ENCODE data around the gene SH3PXD2A.
"Not testable (repeated sequence)": the region's sequence is repeated elsewhere in the genome, so short reads cannot be mapped to it uniquely, and the experiment has no call there.

The SH3PXD2A gene

DNA sequence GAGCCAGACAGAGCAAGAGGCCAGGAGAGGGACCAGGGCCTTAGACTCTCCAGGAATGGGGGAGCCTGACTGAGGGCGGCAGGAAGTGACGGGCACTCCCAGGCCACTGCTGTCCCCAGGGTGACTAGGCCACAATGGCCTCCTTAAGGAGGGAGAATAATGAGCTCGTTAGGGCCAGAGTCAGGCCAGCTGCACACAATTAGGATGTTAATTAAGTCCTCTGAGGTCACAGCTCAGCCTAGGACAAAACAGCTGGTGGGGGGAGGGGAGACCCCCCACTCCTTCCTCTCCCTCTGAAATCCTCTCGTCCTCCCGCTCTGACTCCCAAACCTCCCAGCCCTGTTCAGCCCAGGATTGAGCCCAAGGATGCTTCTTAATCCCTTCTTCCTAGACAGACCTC lies 218.9 kb downstream of the SH3PXD2A start:
- no peak for DNase-seq

DNA sequence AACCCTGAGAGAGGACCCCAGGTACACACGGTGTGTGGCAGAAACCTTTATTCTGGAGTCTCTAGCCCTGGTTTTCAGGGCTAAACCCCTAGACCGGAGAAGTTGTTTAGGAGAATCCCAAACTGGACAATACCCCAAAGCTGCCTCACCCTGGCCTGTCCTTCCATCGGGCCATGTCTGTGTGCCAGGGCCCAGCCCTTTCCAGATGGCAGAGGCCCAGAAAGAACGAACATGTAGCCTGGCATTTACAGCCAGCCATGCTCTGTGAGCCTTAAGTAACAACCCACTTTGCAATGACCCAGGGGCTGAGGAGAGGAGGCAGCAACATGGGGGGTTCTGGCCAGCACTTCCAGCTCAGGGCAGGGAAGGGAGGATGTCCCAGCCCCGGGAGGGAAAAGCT lies 219.8 kb downstream of the SH3PXD2A start:
- no peak for DNase-seq

DNA sequence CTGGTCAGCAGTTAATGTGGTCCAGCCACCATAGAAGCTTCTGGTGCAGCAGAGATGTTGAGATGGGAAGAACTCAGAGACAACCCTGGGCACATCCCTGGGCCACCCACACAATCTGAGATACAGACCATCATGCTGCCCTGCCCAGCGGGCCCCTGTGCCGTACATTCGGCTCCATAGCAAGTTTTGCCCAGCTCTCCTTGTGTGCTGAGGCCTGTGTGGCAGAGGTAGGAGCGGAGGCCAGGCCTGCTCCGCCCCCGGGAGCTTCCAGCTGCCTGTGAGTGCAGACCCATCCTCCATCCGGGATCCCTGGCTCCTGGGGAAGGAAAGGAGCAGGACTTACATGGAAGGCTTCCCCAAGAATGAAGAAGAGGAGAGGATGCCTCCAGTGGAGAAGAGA lies 221.5 kb downstream of the SH3PXD2A start:
- no peak for DNase-seq

DNA sequence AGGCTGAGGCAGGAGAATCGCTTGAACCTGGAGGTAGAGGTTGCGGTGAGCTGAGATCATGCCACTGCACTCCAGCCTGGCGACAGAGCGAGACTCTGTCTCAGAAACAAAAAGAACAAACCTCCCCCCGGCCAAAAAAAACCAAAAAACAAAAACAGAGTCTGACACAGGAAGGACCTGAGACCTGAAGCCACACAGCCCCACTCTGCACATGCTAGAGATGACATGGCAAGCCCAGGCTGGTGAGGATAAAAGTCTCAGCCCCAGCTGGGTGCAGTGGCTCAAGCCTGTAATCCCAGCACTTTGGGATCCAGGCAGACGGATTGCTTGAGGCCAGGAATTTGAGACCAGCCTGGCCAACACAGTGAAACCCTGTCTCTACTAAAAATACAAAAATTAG lies 222.5 kb downstream of the SH3PXD2A start:
- DNase-seq = not testable (repeated sequence)

DNA sequence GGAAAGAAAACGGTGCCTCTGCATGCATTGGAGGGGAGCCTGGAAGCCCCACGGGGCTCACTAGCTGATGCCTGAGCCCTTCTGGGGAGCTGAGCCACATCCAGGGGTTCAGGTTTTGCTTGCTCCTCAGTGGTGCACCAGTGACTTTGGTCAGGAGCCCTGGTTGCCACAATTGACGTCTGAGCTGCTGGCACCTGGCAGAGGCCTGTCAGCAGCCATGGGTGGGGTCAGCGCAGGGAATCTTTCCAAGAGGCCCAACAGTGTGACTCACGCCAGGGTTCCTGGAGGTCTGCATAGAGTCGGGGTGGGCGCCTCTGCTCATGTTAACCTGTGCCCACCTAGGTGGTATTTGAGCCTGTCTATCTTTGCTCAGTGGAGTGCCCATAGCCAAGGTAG lies 223.1 kb downstream of the SH3PXD2A start:
- no peak for DNase-seq

DNA sequence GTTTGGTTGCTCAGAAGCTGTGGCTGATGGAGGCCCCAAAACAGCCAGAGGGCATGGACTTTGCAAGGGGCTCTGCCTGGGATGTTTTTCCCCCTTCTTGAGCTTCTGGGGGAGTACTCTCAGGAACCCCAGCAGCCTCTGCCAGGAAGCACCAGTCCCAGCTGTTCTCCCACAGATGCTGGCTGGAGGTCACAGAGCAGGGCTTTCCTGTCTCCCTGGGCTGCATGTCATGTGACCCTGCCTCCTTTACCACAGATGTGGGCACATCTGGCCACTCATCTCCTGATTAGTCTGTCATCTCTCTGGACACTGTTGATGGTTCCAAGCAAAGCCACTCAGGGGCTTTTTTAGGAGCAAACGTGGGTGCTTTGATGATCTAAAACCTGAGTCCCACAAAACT lies 225.2 kb downstream of the SH3PXD2A start:
- no peak for DNase-seq

DNA sequence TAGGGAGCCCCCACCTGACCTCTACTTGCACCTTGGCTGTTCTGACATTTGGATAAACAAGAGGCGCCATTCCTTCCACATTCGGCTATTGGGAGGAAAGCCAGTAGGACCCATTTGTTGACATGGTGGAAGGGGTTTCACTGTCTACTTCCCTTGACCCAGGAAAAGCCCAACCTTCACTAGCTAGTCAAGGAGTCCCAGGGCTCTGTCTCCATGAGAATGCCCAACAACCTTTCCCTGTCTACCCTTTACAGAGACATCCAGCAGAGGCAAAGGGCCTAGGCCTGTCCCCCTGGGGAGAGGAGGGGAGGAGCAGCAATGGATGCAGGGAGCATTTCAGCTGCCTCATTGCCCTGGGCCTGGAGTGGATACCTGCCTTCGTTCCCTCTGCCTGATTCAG lies 225.8 kb downstream of the SH3PXD2A start:
- no peak for DNase-seq

DNA sequence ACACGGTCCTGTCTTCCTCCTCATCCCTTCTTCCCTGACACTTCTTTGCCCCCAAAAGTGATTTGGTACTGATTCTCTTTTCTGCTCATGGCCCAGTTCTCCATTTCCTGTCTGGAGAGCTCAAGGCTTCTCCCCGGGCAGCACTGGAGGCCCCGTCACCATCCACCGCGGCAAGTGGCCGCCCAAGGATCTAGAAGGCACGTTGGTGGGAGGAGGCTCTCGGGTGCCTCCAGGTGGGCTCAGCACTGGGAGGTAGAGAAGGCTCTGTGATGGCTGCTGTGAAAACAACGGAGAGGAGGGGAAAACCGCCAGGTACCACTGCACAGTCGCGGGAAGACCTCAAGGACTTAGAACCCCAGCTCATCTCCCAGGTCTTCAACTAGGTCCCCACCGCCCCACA lies 227.5 kb downstream of the SH3PXD2A start:
- no peak for DNase-seq

DNA sequence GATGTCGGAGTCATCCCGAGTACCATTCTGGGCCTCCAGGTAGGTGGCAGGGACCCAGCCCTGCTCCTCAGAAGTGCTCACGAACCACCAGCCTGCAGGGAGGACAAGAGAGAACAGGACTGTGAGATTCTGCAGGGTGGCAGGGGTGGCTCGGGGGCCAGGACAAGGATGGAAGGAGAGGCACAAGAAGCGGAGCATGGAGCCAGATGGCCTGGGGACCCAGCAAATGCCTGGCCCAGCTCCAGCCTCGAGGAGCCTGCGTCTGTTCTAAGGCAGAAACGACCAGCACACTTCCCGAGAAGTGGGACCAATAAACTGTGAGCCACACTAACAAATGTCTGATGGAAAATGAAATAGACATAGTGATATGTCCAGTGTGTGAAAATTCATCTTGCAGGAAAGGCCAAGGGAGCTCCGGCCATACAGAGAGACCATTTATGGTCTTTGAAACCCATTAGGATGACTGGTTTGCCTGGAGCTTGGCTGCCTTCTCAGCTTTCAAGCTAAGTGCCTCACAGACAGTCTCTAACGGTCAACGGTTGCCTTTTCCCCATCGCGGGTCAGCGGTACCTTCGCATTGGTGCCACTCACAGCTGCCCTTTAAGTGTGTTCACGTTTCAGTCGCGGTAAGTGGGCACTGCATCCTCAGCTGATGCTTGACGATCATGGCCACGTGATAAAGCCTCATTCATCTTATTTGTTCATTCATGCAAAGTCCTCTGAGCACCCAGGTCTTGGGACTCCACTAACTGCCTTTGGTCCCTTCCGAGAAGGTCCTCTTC lies 228.1 kb downstream of the SH3PXD2A start:
- DNase-seq = no peak

DNA sequence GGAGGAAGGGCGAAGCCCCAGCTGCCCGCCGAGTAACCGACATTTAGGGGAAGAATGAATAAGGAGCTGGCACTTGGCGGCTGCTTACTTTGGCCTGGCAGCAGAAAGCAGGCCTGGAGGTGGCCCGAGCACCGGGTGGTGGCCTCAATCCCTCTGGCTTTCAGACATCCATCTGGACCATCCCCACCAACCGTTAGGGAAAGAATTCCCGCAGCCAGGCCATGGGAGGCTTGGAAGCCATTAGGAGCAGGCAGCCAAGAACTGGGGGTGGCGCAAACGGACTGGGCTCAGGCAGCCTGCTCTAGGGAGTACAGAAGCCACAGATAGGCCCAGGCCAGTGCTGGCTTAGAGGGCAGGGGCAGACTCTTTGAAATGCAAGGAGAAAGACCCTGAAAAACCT lies 229.2 kb downstream of the SH3PXD2A start:
- DNase-seq = no peak

DNA sequence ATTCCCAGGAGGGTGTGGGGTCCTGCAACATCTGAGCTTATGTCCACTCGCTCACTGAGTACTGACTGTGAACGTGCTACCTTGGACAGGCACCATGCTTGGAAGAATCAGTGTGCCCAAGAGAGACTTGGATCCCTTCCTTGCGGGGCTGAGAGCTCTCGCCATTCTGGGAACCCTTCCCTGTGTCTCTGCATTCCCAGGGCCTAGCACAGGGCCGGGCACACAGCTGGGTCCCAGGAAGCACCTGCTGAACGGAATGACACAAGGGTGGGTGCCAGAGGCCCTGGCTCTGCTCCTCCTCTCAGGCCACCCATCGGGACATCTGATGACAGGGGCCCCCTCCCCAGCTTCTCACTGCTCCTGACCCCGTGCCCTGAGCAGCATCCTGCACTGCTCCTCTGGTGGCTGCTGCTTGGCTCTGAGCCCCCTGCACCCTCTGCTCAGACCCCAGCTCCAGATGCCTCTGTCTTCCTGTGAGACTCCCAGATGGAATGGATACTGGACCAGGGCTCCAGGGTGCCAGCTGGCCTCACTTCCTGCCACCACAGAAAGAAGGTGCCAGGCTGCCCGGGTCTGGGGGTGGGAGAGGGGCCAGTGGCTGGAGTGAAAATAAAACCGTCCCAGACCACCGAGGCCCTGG lies 232.3 kb downstream of the SH3PXD2A start:
- no peak for DNase-seq

DNA sequence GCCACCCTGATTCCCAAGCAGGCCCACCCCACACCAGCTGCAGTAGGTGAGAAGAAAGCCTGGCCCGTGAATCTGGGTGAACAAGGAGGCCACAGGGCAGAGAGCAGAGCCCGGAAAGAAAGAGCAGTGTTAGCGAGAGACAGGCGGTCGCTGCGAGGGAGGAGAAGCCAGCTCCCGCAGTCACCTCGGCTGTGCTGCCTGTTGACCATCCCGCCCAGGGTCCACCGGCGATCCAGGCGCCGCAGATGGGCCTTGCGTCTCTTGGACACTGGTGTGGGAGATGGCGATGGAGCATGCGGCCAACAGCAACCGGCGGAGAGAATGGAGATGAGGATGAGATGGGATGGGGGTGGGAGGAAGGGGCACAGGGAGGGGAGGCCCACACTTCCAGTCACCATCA lies 233.1 kb downstream of the SH3PXD2A start:
- no peak for DNase-seq

DNA sequence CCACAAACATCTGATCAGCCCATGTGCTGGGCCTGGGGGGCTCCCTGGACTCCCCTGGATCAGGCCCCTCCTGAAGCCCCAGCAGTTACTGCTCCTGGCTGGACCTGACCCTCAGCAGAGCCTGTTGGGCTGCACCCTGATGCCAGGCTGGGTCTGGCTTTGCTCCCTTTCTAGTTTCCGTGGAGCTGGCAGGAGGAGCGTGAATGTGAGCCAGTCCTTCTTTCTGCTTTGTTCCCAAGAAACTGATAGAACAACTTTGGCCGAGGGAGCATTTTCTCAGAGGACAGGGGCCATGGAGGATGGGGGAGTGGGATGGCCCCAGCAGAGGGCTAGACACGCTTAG lies 233.6 kb downstream of the SH3PXD2A start:
- no peak for DNase-seq

DNA sequence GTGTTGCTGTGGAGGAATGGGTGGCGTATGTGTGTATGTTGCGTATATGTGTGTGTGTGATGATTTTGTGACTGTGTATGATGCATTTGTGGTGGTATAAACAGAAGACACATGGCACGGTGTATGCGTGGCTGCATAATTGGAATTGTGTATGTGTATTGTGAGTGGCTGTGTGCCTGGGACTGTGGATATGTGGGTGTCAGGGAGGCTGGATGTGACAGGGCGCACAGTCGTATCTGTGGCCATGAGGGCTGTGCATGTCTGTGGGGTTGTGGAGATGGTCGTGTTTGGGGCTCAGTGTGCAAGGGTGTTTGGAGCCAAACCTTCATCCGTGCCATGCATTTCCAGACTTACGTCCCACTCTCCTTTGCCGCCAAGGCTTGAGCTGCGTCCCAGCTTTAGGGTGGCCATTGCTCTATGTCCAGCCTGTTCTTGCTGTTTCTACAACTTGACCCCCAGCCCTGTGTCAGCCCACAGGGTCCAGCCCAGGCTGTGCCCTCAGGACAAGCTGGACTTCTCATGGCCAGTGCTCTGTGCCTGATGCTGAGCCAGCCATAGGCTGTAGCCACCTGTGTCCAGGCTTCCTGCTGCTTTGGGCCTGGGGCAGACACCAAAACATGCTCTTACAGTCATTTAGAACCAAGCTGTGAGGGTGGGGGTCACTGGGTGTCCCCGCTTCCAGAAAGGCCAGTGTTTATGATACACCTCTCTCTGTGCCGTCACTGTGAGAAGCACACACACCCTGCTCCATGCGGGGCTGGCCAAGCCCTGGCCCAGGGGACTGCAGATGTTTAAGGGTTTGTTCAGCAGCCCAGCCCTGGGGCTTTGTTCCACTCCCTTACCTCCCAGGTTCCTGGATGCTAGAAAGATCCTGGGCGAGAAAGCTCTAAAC lies 234.2 kb downstream of the SH3PXD2A start:
- DNase-seq = no peak

DNA sequence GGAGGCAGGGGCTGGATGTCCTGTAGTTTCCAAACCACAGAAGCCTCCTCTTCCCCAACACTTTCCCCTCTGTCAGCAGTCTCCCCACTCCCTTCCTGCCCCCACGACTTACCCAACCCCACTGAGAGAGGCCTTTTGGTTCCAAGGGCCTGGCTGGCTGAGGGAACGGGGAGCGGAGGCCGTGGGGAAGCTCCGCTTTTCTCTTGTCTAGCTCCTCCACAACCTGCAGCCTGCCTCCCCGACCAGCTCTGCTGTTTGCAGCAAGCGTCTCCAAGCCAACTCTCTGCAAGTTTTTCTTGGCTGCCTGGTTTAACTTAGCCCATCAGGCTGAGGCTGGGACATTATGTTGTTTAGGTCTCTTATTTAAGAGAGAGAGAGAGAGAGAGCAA lies 235.0 kb downstream of the SH3PXD2A start:
- no peak for DNase-seq

DNA sequence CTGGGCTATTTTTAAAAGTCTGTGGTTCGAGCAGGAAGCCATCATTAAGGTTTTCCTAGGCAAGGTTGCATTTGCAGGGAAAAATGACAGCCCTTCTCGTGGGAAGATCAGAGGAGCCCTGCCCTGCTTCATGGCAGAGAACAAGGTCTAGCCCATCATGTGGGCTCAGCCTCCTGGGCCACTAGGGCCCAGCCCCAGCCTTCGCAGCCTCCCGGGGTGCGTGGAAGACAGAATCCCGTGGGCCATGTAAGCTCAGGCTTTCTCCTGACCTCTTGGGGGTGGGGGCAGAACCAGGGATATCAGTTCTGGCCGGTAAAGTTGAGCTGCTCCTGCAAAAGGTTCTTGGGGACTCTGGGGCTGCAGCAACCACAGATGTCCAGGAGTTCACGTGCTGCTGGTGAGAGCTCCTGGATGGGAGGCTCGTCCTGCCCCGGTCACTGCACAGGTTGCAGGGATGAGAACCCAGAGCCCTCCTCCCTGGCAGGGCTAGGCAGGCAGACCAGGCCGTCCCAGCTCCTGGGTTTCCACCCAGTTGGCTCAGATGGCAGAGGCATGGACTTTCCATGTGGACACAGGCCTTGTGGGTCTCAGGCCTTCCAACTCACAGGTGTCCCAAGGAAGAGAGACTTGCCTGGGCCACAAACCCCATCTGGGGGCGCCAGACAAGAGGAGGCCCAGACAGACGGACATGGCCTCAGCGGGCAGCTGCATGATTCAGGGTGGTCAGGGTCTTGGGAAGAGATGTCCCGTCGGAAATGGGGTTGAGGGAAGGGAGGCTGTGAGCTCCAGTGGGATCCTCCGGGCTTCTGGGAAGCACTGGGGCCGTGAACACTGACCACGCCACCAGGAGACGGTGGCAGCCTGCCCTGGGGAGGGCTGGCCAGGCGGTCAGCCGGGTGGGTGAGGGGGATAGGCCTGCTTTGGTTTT lies 235.7 kb downstream of the SH3PXD2A start:
- no peak for DNase-seq

DNA sequence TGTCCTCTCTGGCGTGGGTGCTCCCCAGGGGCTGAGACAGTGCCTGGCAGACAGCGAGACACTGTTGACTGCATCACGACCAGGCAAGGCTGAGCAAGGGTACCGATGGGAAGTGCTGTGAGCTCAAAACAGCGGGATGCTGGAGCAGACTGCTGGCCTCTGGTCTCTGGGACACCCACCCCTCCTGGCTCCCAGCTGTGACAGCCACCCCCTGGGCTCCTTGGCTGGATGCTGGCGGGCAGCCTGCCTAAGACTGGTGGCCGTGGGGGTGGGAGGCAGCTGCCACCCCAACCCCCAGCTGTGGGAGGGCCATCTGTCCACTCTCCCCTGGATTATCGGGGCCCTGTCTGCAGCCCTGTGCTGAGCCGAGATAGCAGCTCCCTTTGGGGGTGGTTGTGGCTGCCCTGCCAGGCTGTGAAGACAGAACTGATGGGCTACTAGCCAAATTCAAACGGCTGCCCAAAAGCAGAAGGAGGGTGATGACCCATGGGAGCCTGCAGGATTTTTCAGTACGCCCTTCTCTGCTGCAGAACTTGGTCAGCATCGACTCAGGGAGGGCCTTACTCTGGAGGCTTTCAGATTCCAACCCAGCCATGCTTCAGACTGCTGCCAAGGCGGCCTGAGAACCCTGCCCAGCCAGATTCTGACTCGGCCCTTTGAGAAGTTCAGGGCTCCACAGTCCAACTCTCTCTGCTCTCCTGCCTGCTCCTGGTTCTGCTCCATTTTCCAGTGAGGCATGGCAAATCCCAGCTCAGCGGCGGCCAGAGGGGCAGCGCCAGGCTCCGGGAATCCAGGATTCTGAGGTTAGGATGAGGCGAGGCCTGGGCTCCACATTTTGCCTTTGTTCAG lies 236.6 kb downstream of the SH3PXD2A start:
- DNase-seq = no peak

DNA sequence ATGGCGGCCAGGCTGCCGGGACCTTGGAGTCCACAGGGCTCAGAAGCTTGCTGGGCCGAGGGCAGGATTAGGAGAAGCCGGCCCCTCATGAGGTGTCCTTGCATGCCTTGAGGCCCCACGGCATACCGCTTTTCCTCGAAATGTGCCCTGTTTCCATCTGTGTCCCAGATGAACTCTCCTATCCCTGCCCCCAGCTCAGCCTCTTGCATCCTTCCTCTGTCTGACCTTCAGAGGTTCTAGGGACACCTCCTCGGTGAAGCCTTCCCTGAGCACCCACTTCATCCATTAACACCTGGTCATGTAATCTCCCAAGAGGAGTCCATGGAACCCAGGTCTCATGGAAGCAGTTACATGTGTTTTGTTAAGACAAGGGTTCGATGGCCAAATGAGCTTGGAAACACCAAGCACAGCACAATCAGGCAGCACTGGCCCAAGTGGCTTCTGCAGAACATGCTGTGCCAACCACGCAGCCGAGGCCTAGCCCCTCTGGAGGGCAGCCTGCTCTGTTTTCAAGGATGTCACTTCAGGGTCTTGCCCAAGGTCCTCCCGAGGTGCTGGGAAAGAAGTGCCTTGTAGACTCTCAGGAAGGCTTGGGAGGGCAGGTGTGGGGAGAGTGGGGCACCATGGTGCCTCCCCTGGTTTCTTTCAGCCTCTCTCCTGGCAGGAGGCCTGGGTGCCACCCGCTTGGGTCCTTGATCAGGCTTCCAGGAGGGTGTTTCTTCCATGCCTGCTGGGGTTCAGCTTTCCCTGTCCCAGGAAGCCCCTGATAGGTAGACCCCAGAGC lies 237.6 kb downstream of the SH3PXD2A start:
- no peak for DNase-seq

DNA sequence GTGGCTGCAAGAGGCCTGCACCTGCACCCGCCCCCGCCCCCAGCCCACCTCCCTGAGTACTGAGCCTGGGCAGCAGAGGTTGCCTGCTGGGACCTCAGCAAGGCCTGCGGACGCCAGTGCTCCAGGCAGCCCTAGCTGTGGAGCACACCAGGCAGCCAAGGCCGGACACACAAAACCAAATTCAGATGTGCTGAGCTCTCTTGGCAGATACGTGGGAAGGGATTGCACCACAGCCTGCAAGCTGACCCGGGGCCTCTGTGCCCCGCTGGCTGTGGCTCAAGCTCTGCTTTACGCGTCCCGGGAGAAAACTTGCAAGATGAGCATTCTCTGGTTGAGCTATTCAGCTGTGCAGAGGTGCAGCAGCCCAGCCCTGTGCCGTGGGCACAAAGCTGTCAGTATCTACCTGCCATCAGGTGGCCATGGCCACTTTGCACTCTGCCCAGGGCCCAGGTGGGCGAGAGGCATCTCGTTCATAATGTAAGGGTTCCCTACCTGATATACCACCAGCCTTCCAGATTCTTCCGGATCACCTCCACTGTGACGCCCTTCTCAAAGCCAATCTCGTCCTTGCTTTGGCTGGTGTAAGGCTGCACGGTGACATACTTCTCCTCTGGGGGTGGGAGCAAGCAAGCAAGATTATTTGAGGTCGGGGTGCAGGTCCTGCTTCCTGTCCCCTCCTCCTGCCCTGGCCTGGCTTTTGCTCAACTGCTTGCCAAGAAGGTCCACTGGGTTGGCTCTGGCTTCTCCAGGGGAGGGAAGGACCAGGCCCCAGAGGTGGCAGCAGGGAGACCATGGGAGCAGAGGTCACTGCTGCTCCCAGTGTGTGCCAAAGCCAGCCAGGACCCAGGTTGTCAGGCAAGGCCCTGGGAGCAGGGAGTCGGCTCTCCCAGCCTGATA lies 238.4 kb downstream of the SH3PXD2A start:
- DNase-seq = no peak

Data from NCI-H2171 treated with DMSO at 0.1 percent for 48 hours (cell line).